Stimulated activated CD4-positive, alpha-beta T cell treated with anti-CD3 and anti-CD28 coated beads, TNF-alpha, amount 100 ng/mL, for 48 hours (primary cell): ENCODE measurements around the gene TAS1R1.
A peak's percentile ranks its signal among the peaks of the same experiment; 100 is the strongest.

Experiments
- DNase-seq, 3 donors: peaks; one replicate each; pipeline ENCODE4 v3.0.0-alpha.2; 2020; ENCODE audit warnings: low read depth in 3 of 3

The TAS1R1 gene

GRCh38 chr1:6572653-6573383 lies 17.7 kb downstream of the TAS1R1 start:
- no peak for DNase-seq

GRCh38 chr1:6574025-6574620 lies 19.0 kb downstream of the TAS1R1 start:
- no peak for DNase-seq

DNA sequence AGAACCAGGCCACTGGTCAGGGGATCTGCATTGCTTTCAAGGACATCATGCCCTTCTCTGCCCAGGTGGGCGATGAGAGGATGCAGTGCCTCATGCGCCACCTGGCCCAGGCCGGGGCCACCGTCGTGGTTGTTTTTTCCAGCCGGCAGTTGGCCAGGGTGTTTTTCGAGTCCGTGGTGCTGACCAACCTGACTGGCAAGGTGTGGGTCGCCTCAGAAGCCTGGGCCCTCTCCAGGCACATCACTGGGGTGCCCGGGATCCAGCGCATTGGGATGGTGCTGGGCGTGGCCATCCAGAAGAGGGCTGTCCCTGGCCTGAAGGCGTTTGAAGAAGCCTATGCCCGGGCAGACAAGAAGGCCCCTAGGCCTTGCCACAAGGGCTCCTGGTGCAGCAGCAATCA lies 19.7 kb downstream of the TAS1R1 start:
- DNase-seq = no peak

- no peak for DNase-seq
Measured at GRCh38 chr1:6577831-6578525, 22.9 kb downstream of the TAS1R1 start.

DNA sequence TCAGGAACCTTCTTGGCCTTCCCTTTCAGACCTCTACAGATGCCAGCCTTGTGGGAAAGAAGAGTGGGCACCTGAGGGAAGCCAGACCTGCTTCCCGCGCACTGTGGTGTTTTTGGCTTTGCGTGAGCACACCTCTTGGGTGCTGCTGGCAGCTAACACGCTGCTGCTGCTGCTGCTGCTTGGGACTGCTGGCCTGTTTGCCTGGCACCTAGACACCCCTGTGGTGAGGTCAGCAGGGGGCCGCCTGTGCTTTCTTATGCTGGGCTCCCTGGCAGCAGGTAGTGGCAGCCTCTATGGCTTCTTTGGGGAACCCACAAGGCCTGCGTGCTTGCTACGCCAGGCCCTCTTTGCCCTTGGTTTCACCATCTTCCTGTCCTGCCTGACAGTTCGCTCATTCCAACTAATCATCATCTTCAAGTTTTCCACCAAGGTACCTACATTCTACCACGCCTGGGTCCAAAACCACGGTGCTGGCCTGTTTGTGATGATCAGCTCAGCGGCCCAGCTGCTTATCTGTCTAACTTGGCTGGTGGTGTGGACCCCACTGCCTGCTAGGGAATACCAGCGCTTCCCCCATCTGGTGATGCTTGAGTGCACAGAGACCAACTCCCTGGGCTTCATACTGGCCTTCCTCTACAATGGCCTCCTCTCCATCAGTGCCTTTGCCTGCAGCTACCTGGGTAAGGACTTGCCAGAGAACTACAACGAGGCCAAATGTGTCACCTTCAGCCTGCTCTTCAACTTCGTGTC lies 23.7 kb downstream of the TAS1R1 start:
- no peak for DNase-seq

DNA sequence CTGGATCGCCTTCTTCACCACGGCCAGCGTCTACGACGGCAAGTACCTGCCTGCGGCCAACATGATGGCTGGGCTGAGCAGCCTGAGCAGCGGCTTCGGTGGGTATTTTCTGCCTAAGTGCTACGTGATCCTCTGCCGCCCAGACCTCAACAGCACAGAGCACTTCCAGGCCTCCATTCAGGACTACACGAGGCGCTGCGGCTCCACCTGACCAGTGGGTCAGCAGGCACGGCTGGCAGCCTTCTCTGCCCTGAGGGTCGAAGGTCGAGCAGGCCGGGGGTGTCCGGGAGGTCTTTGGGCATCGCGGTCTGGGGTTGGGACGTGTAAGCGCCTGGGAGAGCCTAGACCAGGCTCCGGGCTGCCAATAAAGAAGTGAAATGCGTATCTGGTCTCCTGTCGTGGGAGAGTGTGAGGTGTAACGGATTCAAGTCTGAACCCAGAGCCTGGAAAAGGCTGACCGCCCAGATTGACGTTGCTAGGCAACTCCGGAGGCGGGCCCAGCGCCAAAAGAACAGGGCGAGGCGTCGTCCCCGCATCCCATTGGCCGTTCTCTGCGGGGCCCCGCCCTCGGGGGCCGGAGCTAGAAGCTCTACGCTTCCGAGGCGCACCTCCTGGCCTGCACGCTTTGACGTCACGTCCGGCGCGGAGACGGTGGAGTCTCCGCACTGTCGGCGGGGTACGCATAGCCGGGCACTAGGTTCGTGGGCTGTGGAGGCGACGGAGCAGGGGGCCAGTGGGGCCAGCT lies 24.4 kb downstream of the TAS1R1 start, which contains the start of gene ZBTB48:
Gene ZBTB48, plus strand, starts transcription at position 621 of the 745 bp plus-strand sequence. CDS start 616 bp downstream, outside the sequence.
- DNase-seq = peak; percentile 93 to 96 (median 95)

GRCh38 chr1:6580119-6580592 lies 25.0 kb downstream of the TAS1R1 start:
- DNase-seq = no peak

DNA sequence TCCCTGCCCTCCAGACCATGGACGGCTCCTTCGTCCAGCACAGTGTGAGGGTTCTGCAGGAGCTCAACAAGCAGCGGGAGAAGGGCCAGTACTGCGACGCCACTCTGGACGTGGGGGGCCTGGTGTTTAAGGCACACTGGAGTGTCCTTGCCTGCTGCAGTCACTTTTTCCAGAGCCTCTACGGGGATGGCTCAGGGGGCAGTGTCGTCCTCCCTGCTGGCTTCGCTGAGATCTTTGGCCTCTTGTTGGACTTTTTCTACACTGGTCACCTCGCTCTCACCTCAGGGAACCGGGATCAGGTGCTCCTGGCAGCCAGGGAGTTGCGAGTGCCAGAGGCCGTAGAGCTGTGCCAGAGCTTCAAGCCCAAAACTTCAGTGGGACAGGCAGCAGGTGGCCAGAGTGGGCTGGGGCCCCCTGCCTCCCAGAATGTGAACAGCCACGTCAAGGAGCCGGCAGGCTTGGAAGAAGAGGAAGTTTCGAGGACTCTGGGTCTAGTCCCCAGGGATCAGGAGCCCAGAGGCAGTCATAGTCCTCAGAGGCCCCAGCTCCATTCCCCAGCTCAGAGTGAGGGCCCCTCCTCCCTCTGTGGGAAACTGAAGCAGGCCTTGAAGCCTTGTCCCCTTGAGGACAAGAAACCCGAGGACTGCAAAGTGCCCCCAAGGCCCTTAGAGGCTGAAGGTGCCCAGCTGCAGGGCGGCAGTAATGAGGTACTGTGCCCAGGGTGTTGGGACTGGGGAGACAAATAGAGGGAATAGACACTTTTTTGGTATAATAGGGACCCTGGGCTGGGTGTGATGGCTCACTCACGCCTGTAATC lies 25.7 kb downstream of the TAS1R1 start:
- DNase-seq = no peak

- DNase-seq = no peak
Measured at GRCh38 chr1:6581561-6582305, 26.6 kb downstream of the TAS1R1 start.

DNA sequence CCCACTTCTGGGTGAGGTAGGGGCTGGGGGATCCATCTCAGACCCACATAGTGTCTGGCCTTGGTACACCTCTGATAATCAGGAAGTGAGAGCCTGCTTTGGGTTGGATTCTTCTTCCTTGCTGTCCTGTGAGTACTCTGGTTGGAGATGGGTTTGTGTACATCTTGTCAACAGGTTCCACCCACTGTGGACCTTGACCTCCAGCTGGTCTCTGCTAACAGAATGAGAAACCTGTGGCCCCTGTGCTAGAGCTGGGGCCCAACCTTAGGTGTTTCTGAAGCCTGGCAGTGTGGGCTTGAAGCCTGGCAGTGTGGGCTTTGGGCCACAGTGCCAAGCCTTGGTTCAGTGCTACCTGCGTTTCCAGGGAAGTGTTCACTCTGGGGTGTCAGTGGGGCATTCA lies 27.3 kb downstream of the TAS1R1 start:
- DNase-seq = no peak

DNA sequence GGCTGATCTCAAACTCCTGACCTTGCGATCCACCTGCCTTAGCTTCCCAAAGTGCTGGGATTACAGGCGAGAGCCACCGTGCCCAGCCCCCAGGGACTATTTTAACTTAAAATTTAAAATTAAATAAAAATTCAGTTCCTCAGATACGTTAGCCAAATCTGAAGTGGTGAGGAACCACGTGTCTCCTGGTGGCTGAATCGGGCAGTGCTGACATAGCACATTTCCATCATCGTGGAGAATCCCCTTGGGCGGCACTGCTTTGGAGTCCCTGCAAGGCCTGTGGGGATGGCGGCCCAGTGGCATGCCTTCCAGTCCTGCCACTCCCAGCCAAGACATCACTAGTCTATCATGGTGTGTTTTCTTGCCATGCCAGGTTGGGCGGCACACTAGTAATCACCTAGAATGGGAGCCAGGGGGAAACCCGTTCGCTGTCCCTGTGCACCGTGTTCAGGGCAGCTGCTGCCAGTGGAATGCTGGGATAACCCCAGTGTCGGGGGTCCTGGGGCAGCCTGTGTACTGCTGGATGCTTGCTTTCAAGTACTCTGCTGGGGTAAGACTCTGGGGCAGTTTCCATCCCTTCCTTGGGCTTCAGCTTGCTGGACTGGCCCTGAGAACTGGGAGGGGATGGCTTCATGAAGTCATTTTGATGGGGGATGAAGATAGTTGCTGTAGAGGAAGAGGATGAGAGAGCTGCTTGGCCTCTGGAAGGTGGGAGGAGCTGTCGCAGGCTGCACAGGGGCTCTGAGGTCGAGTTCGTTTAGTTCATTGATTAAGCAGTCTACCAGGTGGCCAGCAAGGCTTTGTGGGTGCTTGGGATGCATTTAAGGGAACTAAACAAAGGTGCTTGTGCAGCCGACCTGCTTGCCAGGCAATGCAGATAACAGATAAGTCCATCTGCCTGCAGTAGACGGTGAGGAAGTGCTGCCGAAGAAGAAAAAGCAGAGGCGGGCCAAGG lies 29.3 kb downstream of the TAS1R1 start:
- DNase-seq = no peak

- no peak for DNase-seq
Measured at GRCh38 chr1:6585081-6585722, 30.1 kb downstream of the TAS1R1 start.

- no peak for DNase-seq
Measured at GRCh38 chr1:6585841-6586240, 30.7 kb downstream of the TAS1R1 start.

DNA sequence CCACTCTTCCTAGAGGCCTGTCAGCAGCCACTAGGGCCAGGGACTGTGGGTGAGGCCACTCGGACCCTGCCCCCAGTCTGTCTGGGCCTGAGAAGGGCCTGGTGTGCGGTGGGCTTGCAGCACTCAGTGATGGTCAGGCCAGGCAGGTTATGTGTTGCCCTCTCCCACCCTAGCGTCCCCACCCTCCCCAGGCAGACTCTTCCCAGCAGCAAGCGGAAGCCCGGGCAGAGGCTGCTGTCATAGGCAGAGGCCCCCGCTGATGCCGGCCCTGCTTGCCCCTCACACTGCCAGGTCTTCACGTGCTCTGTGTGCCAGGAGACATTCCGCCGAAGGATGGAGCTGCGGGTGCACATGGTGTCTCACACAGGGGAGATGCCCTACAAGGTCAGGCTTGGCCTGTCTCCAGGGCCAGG lies 31.3 kb downstream of the TAS1R1 start:
- no peak for DNase-seq

DNA sequence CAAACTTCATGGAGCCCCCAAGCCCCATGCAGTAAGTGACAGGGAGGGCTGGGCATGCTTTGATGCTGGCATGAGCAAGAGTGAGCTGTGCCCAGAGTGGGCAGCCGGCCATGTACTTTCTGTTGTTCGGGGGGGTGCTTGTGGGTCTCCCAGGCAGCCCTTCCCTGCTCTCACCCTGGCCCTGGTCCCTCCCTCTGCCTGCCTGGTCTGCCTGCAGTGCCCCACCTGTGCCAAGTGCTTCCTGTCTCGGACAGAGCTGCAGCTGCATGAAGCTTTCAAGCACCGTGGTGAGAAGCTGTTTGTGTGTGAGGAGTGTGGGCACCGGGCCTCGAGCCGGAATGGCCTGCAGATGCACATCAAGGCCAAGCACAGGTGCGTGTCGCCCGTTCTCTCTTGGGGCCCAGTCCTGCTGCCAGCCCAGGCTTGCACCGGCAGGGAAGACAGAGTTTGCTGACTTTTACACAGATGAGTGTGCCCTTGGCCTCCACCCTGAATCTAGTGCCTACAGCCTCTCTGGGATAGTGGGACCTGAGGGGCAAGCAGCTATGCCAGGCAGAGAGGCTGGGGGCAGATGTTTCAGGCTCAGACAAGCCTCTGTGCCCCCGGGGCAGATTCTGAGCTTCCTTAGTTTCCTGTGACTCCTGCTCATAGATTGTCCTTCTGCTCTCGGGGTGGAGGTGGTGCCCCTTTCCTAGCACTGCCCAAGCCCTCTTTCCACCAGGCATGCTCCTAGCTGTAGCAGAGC lies 32.3 kb downstream of the TAS1R1 start:
- no peak for DNase-seq

- DNase-seq = no peak
Measured at GRCh38 chr1:6588128-6588892, 33.2 kb downstream of the TAS1R1 start.
